H1 (cell line): ENCODE results near the gene PPME1. TPM values are rescaled to one million over a fixed set of nuclear protein-coding genes. Genes with fewer than 3 reads are reported as not detected.

ENCODE experiments used
- CTCF ChIA-PET: fragments of 300-600 bp; sonication (Branson Sonifier 250); formaldehyde crosslinking; loops from one replicate; lab custom pipeline; 2021; ENCODE audit not compliant: partially characterized antibody; lab: Charles Lee
- POLR2A ChIA-PET: fragments of 300-600 bp; sonication (Branson Sonifier 250); formaldehyde crosslinking; loops from one replicate; lab custom pipeline; 2021; ENCODE audit warnings: inconsistent platforms; ENCODE audit not compliant: partially characterized antibody; lab: Charles Lee
- DNase-seq, 2 experiments: peaks; one replicate each; pipeline versions ENCODE4 v3.0.0 to v3.0.0-alpha.2; 2010 to 2022; ENCODE audit warnings: low spot score in 2 of 2, low read depth in 1 of 2, mixed read lengths in 1 of 2
- FAIRE-seq: peaks from 2 replicates; lab custom pipeline; 2011; peaks lifted over from hg19 to GRCh38; lab: Jason Lieb, UNC
- H2AFZ ChIP-seq: 2 replicates; pipeline ENCODE4 v1.8.1; 2012; ENCODE audit warnings: low read length, inconsistent platforms
- H2AK5ac ChIP-seq: 2 replicates; pipeline ENCODE4 v1.6.1; 2013; ENCODE audit warnings: low read depth, low read length
- H2BK120ac ChIP-seq: replicated peaks from 2 replicates; pipeline ENCODE3; 2013; ENCODE audit warnings: low read depth, low read length, inconsistent platforms
- H2BK12ac ChIP-seq: 2 replicates; pipeline ENCODE4 v1.6.1; 2013; ENCODE audit warnings: low read depth, low read length
- H2BK15ac ChIP-seq: 2 replicates; pipeline ENCODE4 v1.6.1; 2013; ENCODE audit warnings: low read length
- H2BK20ac ChIP-seq: 2 replicates; pipeline ENCODE4 v1.6.1; 2013; ENCODE audit warnings: low read length
- H2BK5ac ChIP-seq: 2 replicates; pipeline ENCODE4 v1.6.1; 2013; ENCODE audit warnings: low read depth, low read length
- H3K14ac ChIP-seq: 2 replicates; pipeline ENCODE4 v1.6.1; 2013; ENCODE audit warnings: inconsistent platforms; ENCODE audit not compliant: insufficient read length
- H3K18ac ChIP-seq: 2 replicates; pipeline ENCODE4 v1.6.1; 2013; ENCODE audit warnings: low read length; ENCODE audit errors: extremely low read depth
- H3K23ac ChIP-seq: 2 replicates; pipeline ENCODE4 v1.6.1; 2013; ENCODE audit warnings: inconsistent platforms; ENCODE audit not compliant: insufficient read length
- H3K23me2 ChIP-seq: 2 replicates; pipeline ENCODE4 v1.6.1; 2013; ENCODE audit warnings: low read depth, low read length
- H3K27ac ChIP-seq: 2 replicates; pipeline ENCODE4 v1.6.1; 2011; ENCODE audit warnings: low read depth, low read length, inconsistent platforms
- H3K27me3 ChIP-seq, 4 experiments: replicated peaks in 1 of 4; 1 replicate in 1 of 4; 2 replicates in 3 of 4; pipeline versions ENCODE4 v1.6.1 to v1.8.1; 2011 to 2013; ENCODE audit warnings: low read length in 3 of 4, mild to moderate bottlenecking in 3 of 4, inconsistent platforms in 2 of 4, mixed read lengths in 2 of 4, moderate library complexity in 1 of 4; ENCODE audit not compliant: control insufficient read depth in 3 of 4, insufficient read depth in 3 of 4; ENCODE audit errors: extremely low read depth in 1 of 4
- H3K36me3 ChIP-seq, 4 experiments: 2 replicates each; pipeline versions ENCODE4 v1.6.1 to v1.8.1; 2011 to 2013; ENCODE audit warnings: mild to moderate bottlenecking in 4 of 4, low read length in 3 of 4, moderate library complexity in 2 of 4, control low read depth in 1 of 4, inconsistent platforms in 1 of 4; ENCODE audit not compliant: insufficient read depth in 4 of 4, control insufficient read depth in 2 of 4
- H3K4ac ChIP-seq: replicated peaks from 2 replicates; pipeline ENCODE3; 2013; ENCODE audit warnings: low read length, low read depth, mixed read lengths, inconsistent platforms; ENCODE audit not compliant: insufficient read length
- H3K4me1 ChIP-seq, 4 experiments: replicated peaks in 1 of 4; 1 replicate in 1 of 4; 2 replicates in 3 of 4; pipeline versions ENCODE4 v1.6.1 to v1.8.1; 2011 to 2013; ENCODE audit warnings: low read length in 3 of 4, inconsistent platforms in 2 of 4, mixed read lengths in 1 of 4; ENCODE audit not compliant: insufficient read depth in 4 of 4, control insufficient read depth in 3 of 4
- H3K4me2 ChIP-seq, 2 experiments: 2 replicates each; pipeline versions ENCODE4 v1.6.1 to v1.8.1; 2011 to 2013; ENCODE audit warnings: low read depth in 2 of 2, low read length in 2 of 2, control low read depth in 1 of 2, inconsistent platforms in 1 of 2, mild to moderate bottlenecking in 1 of 2; ENCODE audit not compliant: insufficient read depth in 1 of 2
- H3K4me3 ChIP-seq, 4 experiments: fragments of 200-600, 300-600 bp in 1 of 4; sonication (generic), shearing (Covaris generic), sonication (Bioruptor Twin) in 1 of 4; 2 replicates each; pipeline versions ENCODE4 v1.5.1 to v1.8.1; 2011 to 2016; ENCODE audit warnings: low read length in 4 of 4, low read depth in 3 of 4, control low read depth in 2 of 4, inconsistent platforms in 2 of 4, mild to moderate bottlenecking in 2 of 4, mixed read lengths in 1 of 4, moderate library complexity in 1 of 4; ENCODE audit not compliant: insufficient read depth in 2 of 4; ENCODE audit errors: extremely low read depth in 1 of 4
- H3K56ac ChIP-seq: replicated peaks from 2 replicates; pipeline ENCODE3; 2013; ENCODE audit warnings: low read depth, mild to moderate bottlenecking, mixed read lengths, low read length, inconsistent platforms; ENCODE audit not compliant: insufficient read length
- H3K79me1 ChIP-seq: 2 replicates; pipeline ENCODE4 v1.6.1; 2013; ENCODE audit warnings: low read depth, low read length, control low read depth
- H3K79me2 ChIP-seq, 2 experiments: 2 replicates each; pipeline versions ENCODE4 v1.6.1 to v1.8.1; 2012 to 2013; ENCODE audit warnings: low read length in 2 of 2, mild to moderate bottlenecking in 2 of 2, inconsistent platforms in 1 of 2; ENCODE audit not compliant: insufficient read depth in 2 of 2, control insufficient read depth in 1 of 2
- H3K9ac ChIP-seq, 4 experiments: replicated peaks in 1 of 4; 1 replicate in 1 of 4; 2 replicates in 3 of 4; pipeline versions ENCODE4 v1.6.1 to v1.8.1; 2011 to 2013; ENCODE audit warnings: low read depth in 3 of 4, low read length in 3 of 4, control low read depth in 2 of 4, mild to moderate bottlenecking in 2 of 4, moderate library complexity in 2 of 4, inconsistent platforms in 1 of 4; ENCODE audit errors: extremely low read depth in 1 of 4
- H3K9me3 ChIP-seq, 2 experiments: 2 replicates each; pipeline versions ENCODE4 v1.6.1 to v1.8.1; 2012 to 2013; ENCODE audit warnings: mild to moderate bottlenecking in 2 of 2, moderate library complexity in 2 of 2, control low read depth in 1 of 2, inconsistent platforms in 1 of 2, low read depth in 1 of 2, low read length in 1 of 2, mixed read lengths in 1 of 2; ENCODE audit not compliant: insufficient read depth in 2 of 2
- H4K20me1 ChIP-seq, 2 experiments: replicated peaks in 1 of 2; 2 replicates each; pipeline versions ENCODE3 to v1.8.1; 2011 to 2013; ENCODE audit warnings: inconsistent platforms in 2 of 2, low read length in 2 of 2, mild to moderate bottlenecking in 1 of 2; ENCODE audit not compliant: insufficient read depth in 2 of 2, control insufficient read depth in 1 of 2
- H4K5ac ChIP-seq: 2 replicates; pipeline ENCODE4 v1.6.1; 2013; ENCODE audit warnings: low read length, low read depth, mixed read lengths, inconsistent platforms; ENCODE audit not compliant: insufficient read length
- H4K8ac ChIP-seq: 2 replicates; pipeline ENCODE4 v1.8.0; 2013; ENCODE audit warnings: mild to moderate bottlenecking, moderate library complexity, low read length, inconsistent platforms; ENCODE audit not compliant: insufficient read depth; ENCODE audit errors: extremely low read depth
- H4K91ac ChIP-seq: replicated peaks from 2 replicates; pipeline ENCODE3; 2013; ENCODE audit warnings: low read length, mixed read lengths, inconsistent platforms; ENCODE audit not compliant: insufficient read length
- CBX8 ChIP-seq: fragments of 300-800, 300-1000 bp; sonication (generic); IDR thresholded peaks from 2 replicates; pipeline ENCODE4 v1.7.1; 2016; ENCODE audit warnings: low read depth, low read length, borderline replicate concordance
- E2F6 ChIP-seq: IDR thresholded peaks from 2 replicates; pipeline ENCODE4 v1.6.1; 2012; ENCODE audit warnings: inconsistent platforms
- HDAC2 ChIP-seq, 2 experiments: fragments of 300-600 bp in 1 of 2; sonication (generic) in 1 of 2; IDR thresholded peaks; 2 replicates each; pipeline ENCODE4 v1.6.1; 2011 to 2012; ENCODE audit warnings: low read depth in 2 of 2, low read length in 2 of 2, mild to moderate bottlenecking in 2 of 2, moderate library complexity in 2 of 2, borderline replicate concordance in 1 of 2, inconsistent platforms in 1 of 2
- NANOG ChIP-seq: IDR thresholded peaks from 2 replicates; pipeline ENCODE4 v1.6.1; 2011; ENCODE audit warnings: low read length, low read depth, mild to moderate bottlenecking, inconsistent platforms; ENCODE audit not compliant: insufficient read depth, poor library complexity, severe bottlenecking
- PHF8 ChIP-seq: fragments of 200-600 bp; sonication (generic); conservative IDR thresholded peaks from 2 replicates; pipeline ENCODE4 v1.7.1; 2012; ENCODE audit warnings: low read depth, mild to moderate bottlenecking, inconsistent platforms, low read length, moderate library complexity
- RAD21 ChIP-seq, 2 experiments: IDR thresholded peaks in 1 of 2; conservative IDR thresholded peaks in 1 of 2; 2 replicates each; pipeline ENCODE4 v1.6.1; 2011; ENCODE audit warnings: low read depth in 2 of 2, low read length in 2 of 2, improper control_type of control experiment in 1 of 2, inconsistent platforms in 1 of 2, mild to moderate bottlenecking in 1 of 2, moderate library complexity in 1 of 2
- SIN3A ChIP-seq, 2 experiments: IDR thresholded peaks in 1 of 2; conservative IDR thresholded peaks in 1 of 2; 2 replicates each; pipeline ENCODE4 v1.6.1; 2011 to 2012; ENCODE audit warnings: low read length in 2 of 2, improper control_type of control experiment in 1 of 2, low read depth in 1 of 2, mild to moderate bottlenecking in 1 of 2
- SRF ChIP-seq: IDR thresholded peaks from 2 replicates; pipeline ENCODE4 v1.6.1; 2011; ENCODE audit warnings: mild to moderate bottlenecking, low read depth, low read length, moderate library complexity
- TAF7 ChIP-seq: optimal IDR thresholded peaks from 2 replicates; pipeline ENCODE3; 2011; ENCODE audit warnings: low read depth, mild to moderate bottlenecking, inconsistent platforms, low read length, moderate library complexity, borderline replicate concordance
- TEAD4 ChIP-seq: IDR thresholded peaks from 2 replicates; pipeline ENCODE4 v1.6.1; 2012; ENCODE audit warnings: low read depth, low read length, inconsistent platforms, mixed read lengths
- WGBS, 2 experiments: shearing (Covaris generic) in 1 of 2; methylation state at CpG; one replicate each; pipeline versions ENCODE4 v1.1.6 to v1.1.7; 2013 to 2015; ENCODE audit warnings: low lambda C conversion rate in 2 of 2, mixed read lengths in 2 of 2, inconsistent platforms in 1 of 2, low coverage in 1 of 2, missing lambda C conversion rate in 1 of 2; ENCODE audit not compliant: insufficient replicate concordance in 2 of 2, insufficient coverage in 1 of 2, insufficient read length in 1 of 2; ENCODE audit errors: extremely low coverage in 1 of 2, missing lambda C conversion rate in 1 of 2; 5-methylcytosine and 5-hydroxymethylcytosine counted together
- polyA plus RNA-seq, 7 experiments: library from polyadenylated mRNA; depleted of rRNA in 3 of 7; stranded (reverse) in 5 of 7; unstranded in 2 of 7; fragments of >200 nt in 5 of 7; fragments of 200-250 nt in 2 of 7; gene quantifications; 1 replicate in 5 of 7; 2 replicates in 1 of 7; 4 replicates in 1 of 7; pipeline versions ENCODE4 v1.2.1 to v1.2.3, GENCODE V29; 2011 to 2013; ENCODE audit warnings: missing spikeins in 2 of 7, mixed read lengths in 2 of 7
- total RNA-seq: library from RNA; stranded (reverse); fragmentation: NEBNext Ultra II Directional; extraction: Animal tissue kit (Norgen Biotek cat#: 25700); gene quantifications from 2 replicates; pipeline ENCODE4 v1.2.1, GENCODE V29; 2021

Gene PPME1
- total and polyA plus RNA-seq, 2 of the 8 experiments (the other 6 are each of a cell fraction or from before 2014, with no cell fraction given): 55.1 to 64.5 TPM

GRCh38 chr11:74235121-74235520, 64.0 kb downstream of the PPME1 start:
- Histone ChIP-seq H4K20me1 (peaks cover 0 to 1% of the 10 kb centered on the region in 2 experiments), H2BK15ac (no peak overlapping the region), H4K5ac (no peak overlapping the region), H3K56ac (no peak overlapping the region), H4K91ac (no peak overlapping the region), H2BK12ac (no peak overlapping the region), H3K9ac (no peak overlapping the region), H3K18ac (no peak overlapping the region), H3K23ac (no peak overlapping the region), H3K4ac (no peak overlapping the region), H3K4me3 (no peak overlapping the region), H3K79me1 (no peaks in the 10 kb centered on the region), H2AFZ (no peak overlapping the region), H2BK20ac (no peak overlapping the region), H3K9me3 (no peaks in the 10 kb centered on the region), H3K36me3 (peaks cover 0 to 36% (median 23%) of the 10 kb centered on the region in 4 experiments), H3K14ac (no peak overlapping the region), H3K4me1 (no peaks in the 10 kb centered on the region), H3K79me2 (no peaks in the 10 kb centered on the region), H2BK5ac (no peak overlapping the region), H3K27ac (no peak overlapping the region), H3K4me2 (no peak overlapping the region), H3K27me3 (no peaks in the 10 kb centered on the region), H2BK120ac (no peak overlapping the region), H3K23me2 (no peaks in the 10 kb centered on the region), H4K8ac (no peak overlapping the region), H2AK5ac (no peak overlapping the region)
- ChIA-PET POLR2A (no interaction called here), CTCF (interaction anchor here (0.6 kb wide), 1 partner anchor 100 kb away, joined by 4 read pairs; no protein-coding TSS in a partner anchor)
- 87% methylated on average over 4 of the region's 4 CpGs; no CpG with 5 or more reads in 1 of the 2 experiments for WGBS, 2 experiments
- TF ChIP-seq RAD21 (IDR thresholded peaks at IDR 0.05 in 1 of 2, conservative IDR thresholded peaks at IDR 0.05 in 1 of 2; ENCODE audit: low read depth in 2 of 2, low read length in 2 of 2) (no peak), E2F6 (no peak), TAF7 (no peak), NANOG (no peak), PHF8 (no peak), TEAD4 (no peak), CBX8 (no peak), SRF (no peak), HDAC2 (IDR thresholded peaks at IDR 0.05; ENCODE audit: borderline replicate concordance in 1 of 2, low read depth in 2 of 2, low read length in 2 of 2) (no peak), SIN3A (conservative IDR thresholded peaks at IDR 0.05 in 1 of 2, IDR thresholded peaks at IDR 0.05 in 1 of 2; ENCODE audit: low read depth in 1 of 2, low read length in 2 of 2) (no peak)
- DNase-seq: no peak
- FAIRE-seq: no peak
